Measurements from ENCODE around the gene ARHGAP22.

The ARHGAP22 gene

GRCh38 chr10:48557511-48558123 lies 47.3 kb downstream of the ARHGAP22 start:
- no peaks in the 10 kb centered on the region for H3K4me1 ChIP-seq (ENCODE audit: insufficient read depth, poor library complexity, severe bottlenecking)
- no peaks in the 10 kb centered on the region for H3K36me3 ChIP-seq (ENCODE audit: low read depth)
- no peak overlapping the region for H3K27ac ChIP-seq (ENCODE audit: poor library complexity, severe bottlenecking)
- no peaks in the 10 kb centered on the region for H3K27me3 ChIP-seq (ENCODE audit: insufficient read depth, poor library complexity, severe bottlenecking)
- no peak for DNase-seq (ENCODE audit: low spot score)
- H3K4me3 ChIP-seq (ENCODE audit: severe bottlenecking): no peak overlapping the region
- H3K9me3 ChIP-seq (ENCODE audit: severe bottlenecking): no peaks in the 10 kb centered on the region
- TF ChIP-seq CTCF (IDR thresholded peaks at IDR 0.05; ENCODE audit: poor library complexity, severe bottlenecking): no peak
- no peak for ATAC-seq (ENCODE audit: low read depth)

GRCh38 chr10:48556713-48557112 lies 48.2 kb downstream of the ARHGAP22 start:
- Histone ChIP-seq H3K4me1 (ENCODE audit: insufficient read depth, poor library complexity, severe bottlenecking) (no peaks in the 10 kb centered on the region), H3K27ac (ENCODE audit: poor library complexity, severe bottlenecking) (no peak overlapping the region), H3K36me3 (ENCODE audit: low read depth) (no peaks in the 10 kb centered on the region), H3K27me3 (ENCODE audit: insufficient read depth, poor library complexity, severe bottlenecking) (no peaks in the 10 kb centered on the region), H3K4me3 (ENCODE audit: severe bottlenecking) (no peak overlapping the region), H3K9me3 (ENCODE audit: severe bottlenecking) (no peaks in the 10 kb centered on the region)
- DNase-seq (ENCODE audit: low spot score): no peak
- no peak for TF ChIP-seq CTCF (IDR thresholded peaks at IDR 0.05; ENCODE audit: poor library complexity, severe bottlenecking)
- no peak for ATAC-seq (ENCODE audit: low read depth)

GRCh38 chr10:48556065-48556464 lies 48.8 kb downstream of the ARHGAP22 start:
- ATAC-seq (ENCODE audit: low read depth) (no peak), DNase-seq (ENCODE audit: low spot score) (no peak)
- H3K36me3 ChIP-seq (ENCODE audit: low read depth): no peaks in the 10 kb centered on the region
- H3K27me3 ChIP-seq (ENCODE audit: insufficient read depth, poor library complexity, severe bottlenecking): no peaks in the 10 kb centered on the region
- no peak overlapping the region for H3K4me3 ChIP-seq (ENCODE audit: severe bottlenecking)
- H3K27ac ChIP-seq (ENCODE audit: poor library complexity, severe bottlenecking): no peak overlapping the region
- no peaks in the 10 kb centered on the region for H3K4me1 ChIP-seq (ENCODE audit: insufficient read depth, poor library complexity, severe bottlenecking)
- no peaks in the 10 kb centered on the region for H3K9me3 ChIP-seq (ENCODE audit: severe bottlenecking)
- TF ChIP-seq CTCF (IDR thresholded peaks at IDR 0.05; ENCODE audit: poor library complexity, severe bottlenecking): no peak

GRCh38 chr10:48555310-48556042 lies 49.4 kb downstream of the ARHGAP22 start:
- H3K9me3 ChIP-seq (ENCODE audit: severe bottlenecking): no peaks in the 10 kb centered on the region
- H3K27ac ChIP-seq (ENCODE audit: poor library complexity, severe bottlenecking): no peak overlapping the region
- ATAC-seq (ENCODE audit: low read depth) (no peak), DNase-seq (ENCODE audit: low spot score) (no peak)
- no peak overlapping the region for H3K4me3 ChIP-seq (ENCODE audit: severe bottlenecking)
- H3K36me3 ChIP-seq (ENCODE audit: low read depth): no peaks in the 10 kb centered on the region
- no peaks in the 10 kb centered on the region for H3K4me1 ChIP-seq (ENCODE audit: insufficient read depth, poor library complexity, severe bottlenecking)
- no peaks in the 10 kb centered on the region for H3K27me3 ChIP-seq (ENCODE audit: insufficient read depth, poor library complexity, severe bottlenecking)
- TF ChIP-seq CTCF (IDR thresholded peaks at IDR 0.05; ENCODE audit: poor library complexity, severe bottlenecking): no peak

GRCh38 chr10:48554656-48555055 lies 50.2 kb downstream of the ARHGAP22 start:
- DNase-seq (ENCODE audit: low spot score) (no peak), ATAC-seq (ENCODE audit: low read depth) (peak; percentile 42; the same call in 1 of the 3 replicates)
- H3K9me3 ChIP-seq (ENCODE audit: severe bottlenecking): no peaks in the 10 kb centered on the region
- no peaks in the 10 kb centered on the region for H3K4me1 ChIP-seq (ENCODE audit: insufficient read depth, poor library complexity, severe bottlenecking)
- H3K27ac ChIP-seq (ENCODE audit: poor library complexity, severe bottlenecking): no peak overlapping the region
- no peaks in the 10 kb centered on the region for H3K36me3 ChIP-seq (ENCODE audit: low read depth)
- H3K27me3 ChIP-seq (ENCODE audit: insufficient read depth, poor library complexity, severe bottlenecking): no peaks in the 10 kb centered on the region
- TF ChIP-seq CTCF (IDR thresholded peaks at IDR 0.05; ENCODE audit: poor library complexity, severe bottlenecking): no peak
- no peak overlapping the region for H3K4me3 ChIP-seq (ENCODE audit: severe bottlenecking)
